KOPT-K1 (cell line): Measurements from ENCODE around the gene BORCS8.
"Not testable (repeated sequence)": the region's sequence is repeated elsewhere in the genome, so short reads cannot be mapped to it uniquely, and the experiment has no call there.

ENCODE experiments used
- H3K27ac ChIP-seq: fragments of 200-600 bp; sonication (generic); 2 replicates; pipeline ENCODE4 v1.5.1; 2016; ENCODE audit warnings: antibody characterized with exemption, mild to moderate bottlenecking, low read depth, low read length; ENCODE audit not compliant: poor library complexity, severe bottlenecking
- H3K36me3 ChIP-seq: fragments of 200-600 bp; sonication (generic); 2 replicates; pipeline ENCODE4 v1.5.1; 2017; ENCODE audit warnings: antibody characterized with exemption, mild to moderate bottlenecking, low read length, moderate library complexity; ENCODE audit not compliant: insufficient read depth
- H3K9me3 ChIP-seq: fragments of 200-600 bp; sonication (generic); 2 replicates; pipeline ENCODE4 v1.5.1; 2017; ENCODE audit warnings: antibody characterized with exemption, low read length, mild to moderate bottlenecking; ENCODE audit not compliant: insufficient read depth, poor library complexity, severe bottlenecking

BORCS8 gene

DNA sequence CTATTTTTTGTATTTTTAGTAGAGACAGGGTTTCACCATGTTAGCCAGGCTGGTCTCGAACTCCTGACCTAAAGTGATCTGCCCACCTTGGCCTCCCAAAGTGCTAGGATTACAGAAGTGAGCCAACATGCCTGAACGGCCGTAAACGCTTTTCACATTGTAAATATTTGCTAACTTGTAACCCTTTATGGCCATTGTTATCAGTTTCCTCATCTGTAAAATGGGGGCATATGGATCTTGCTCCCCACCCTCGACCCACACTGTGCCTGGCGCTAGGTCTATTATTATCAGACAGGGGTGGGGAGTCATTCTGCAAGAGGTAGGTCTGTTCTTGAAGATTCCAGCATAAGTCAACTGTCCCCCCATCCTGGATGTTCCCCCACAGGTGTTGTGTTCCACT is 31.7 kb upstream of the BORCS8 start:
- H3K27ac ChIP-seq = no peak overlapping the region
- H3K36me3 ChIP-seq = no peaks in the 10 kb centered on the region
- no peaks in the 10 kb centered on the region for H3K9me3 ChIP-seq

GRCh38 chr19:19223060-19223459 is 31.1 kb upstream of the BORCS8 start:
- Histone ChIP-seq H3K9me3 (no peaks in the 10 kb centered on the region), H3K27ac (no peak overlapping the region)

GRCh38 chr19:19221000-19221399 is 29.0 kb upstream of the BORCS8 start:
- H3K36me3 ChIP-seq, H3K27ac ChIP-seq, H3K9me3 ChIP-seq: not testable (repeated sequence)

More at GRCh38 chr19:19223060-19223459, 31.1 kb upstream of the BORCS8 start:
- H3K36me3 ChIP-seq = no peaks in the 10 kb centered on the region

- H3K36me3 ChIP-seq = no peaks in the 10 kb centered on the region
- no peaks in the 10 kb centered on the region for H3K9me3 ChIP-seq
- H3K27ac ChIP-seq = no peak overlapping the region
Observed at GRCh38 chr19:19218911-19219310, 27.0 kb upstream of the BORCS8 start.

GRCh38 chr19:19217099-19217498 is 25.1 kb upstream of the BORCS8 start:
- H3K36me3 ChIP-seq = no peaks in the 10 kb centered on the region

GRCh38 chr19:19215792-19216191 is 23.8 kb upstream of the BORCS8 start:
- Histone ChIP-seq H3K27ac (no peak overlapping the region), H3K9me3 (no peaks in the 10 kb centered on the region), H3K36me3 (no peaks in the 10 kb centered on the region)

More at GRCh38 chr19:19217099-19217498, 25.1 kb upstream of the BORCS8 start:
- H3K9me3 ChIP-seq = no peaks in the 10 kb centered on the region
- H3K27ac ChIP-seq = no peak overlapping the region

DNA sequence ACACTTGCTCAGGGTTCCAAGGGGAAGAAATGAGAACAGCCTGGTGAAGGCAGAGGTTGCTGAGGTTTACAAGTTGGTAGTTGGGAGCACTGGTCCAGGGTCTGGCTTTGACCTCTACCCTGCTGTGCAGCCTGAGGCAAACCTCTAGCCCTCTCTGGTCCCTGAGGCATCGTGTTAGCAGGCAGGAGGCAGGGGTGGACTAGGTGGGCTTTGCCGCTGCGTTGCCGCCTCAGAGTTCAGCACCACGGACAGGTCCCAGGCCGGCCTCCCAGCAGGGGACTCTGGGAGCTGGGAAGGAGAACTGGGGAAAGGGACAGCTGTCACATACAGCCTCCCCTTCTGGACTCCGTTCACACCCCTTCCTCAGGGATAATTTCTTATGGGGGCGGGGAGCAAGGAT is 22.9 kb upstream of the BORCS8 start:
- Histone ChIP-seq H3K9me3 (no peaks in the 10 kb centered on the region), H3K36me3 (no peaks in the 10 kb centered on the region), H3K27ac (no peak overlapping the region)

GRCh38 chr19:19214159-19214490 is 22.2 kb upstream of the BORCS8 start:
- Histone ChIP-seq H3K27ac (no peak overlapping the region), H3K36me3 (no peaks in the 10 kb centered on the region), H3K9me3 (no peaks in the 10 kb centered on the region)

GRCh38 chr19:19213426-19214158 is 21.6 kb upstream of the BORCS8 start:
- Histone ChIP-seq H3K9me3 (no peaks in the 10 kb centered on the region), H3K27ac (no peak overlapping the region), H3K36me3 (no peaks in the 10 kb centered on the region)

- no peaks in the 10 kb centered on the region for H3K9me3 ChIP-seq
- H3K27ac ChIP-seq = no peak overlapping the region
- H3K36me3 ChIP-seq = no peaks in the 10 kb centered on the region
Observed at GRCh38 chr19:19212916-19213315, 21.0 kb upstream of the BORCS8 start.

DNA sequence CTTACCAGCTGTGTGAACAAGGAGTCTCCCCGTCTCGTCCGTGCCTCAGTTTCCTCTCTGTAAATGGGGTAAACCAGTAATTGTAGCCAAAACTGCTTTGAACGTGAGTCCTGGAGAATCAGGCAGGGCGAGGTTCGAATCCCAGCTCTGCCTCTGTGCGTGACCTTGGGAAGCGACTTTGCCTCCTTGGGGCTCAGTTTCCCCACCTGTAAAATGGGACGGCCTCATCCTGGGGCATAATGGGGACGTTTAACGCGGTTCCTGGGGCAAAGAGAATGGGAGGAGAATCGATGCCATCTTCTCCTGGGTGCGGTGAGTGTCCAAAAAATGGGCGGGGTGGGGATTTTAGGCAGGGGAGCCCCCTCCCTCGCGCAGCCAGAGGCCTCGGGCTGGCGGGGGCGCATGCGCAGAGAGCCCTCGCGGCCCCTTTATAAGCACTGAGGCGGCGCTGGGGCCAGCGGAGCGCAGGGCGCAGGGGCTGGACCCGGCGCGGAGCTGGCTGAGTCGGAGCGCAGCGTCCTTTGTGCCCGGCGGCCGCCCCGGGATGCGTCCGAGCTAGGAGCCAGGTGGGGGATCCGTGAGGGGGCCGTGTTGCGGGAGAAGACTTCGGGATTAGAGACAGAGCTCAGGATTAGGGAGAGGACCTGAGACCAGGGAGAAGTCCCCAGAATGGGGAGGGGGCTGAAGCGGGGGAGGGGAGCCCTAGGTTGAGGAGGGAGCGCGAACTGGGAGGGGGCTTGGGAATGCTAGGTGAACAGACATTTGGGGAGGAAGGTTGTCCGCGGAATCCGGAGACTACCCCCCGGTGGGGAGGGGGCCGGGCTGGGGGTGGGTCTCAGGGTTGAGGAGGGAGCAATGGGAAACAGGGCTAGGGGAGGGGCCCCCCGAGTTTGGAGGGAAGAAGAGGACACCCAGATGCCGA is 19.8 kb upstream of the BORCS8 start, which contains the start of gene NCAN:
NCAN (plus strand) TSS at position 460 of the 922 bp plus-strand sequence. CDS start 4,996 bp downstream, outside the sequence.
- Histone ChIP-seq H3K36me3 (no peaks in the 10 kb centered on the region), H3K9me3 (no peaks in the 10 kb centered on the region), H3K27ac (no peak within 1 kb of the TSS)

GRCh38 chr19:19209372-19209771 is 17.4 kb upstream of the BORCS8 start:
- no peak overlapping the region for H3K27ac ChIP-seq
- H3K36me3 ChIP-seq = no peaks in the 10 kb centered on the region
- H3K9me3 ChIP-seq = no peaks in the 10 kb centered on the region

- H3K9me3 ChIP-seq = no peaks in the 10 kb centered on the region
- H3K36me3 ChIP-seq = no peaks in the 10 kb centered on the region
- no peak overlapping the region for H3K27ac ChIP-seq
Observed at GRCh38 chr19:19207637-19208572, 16.0 kb upstream of the BORCS8 start.

GRCh38 chr19:19206938-19207337 is 15.0 kb upstream of the BORCS8 start:
- H3K36me3 ChIP-seq = peaks cover 5% of the 10 kb centered on the region; the same call in 1 of the 2 replicates
- H3K27ac ChIP-seq = no peak overlapping the region
- H3K9me3 ChIP-seq = no peaks in the 10 kb centered on the region
